Measurements from ENCODE around the gene NUDT8. TPM values are rescaled to one million over a fixed set of nuclear protein-coding genes. Genes with fewer than 3 reads are reported as not detected.

The NUDT8 gene, protein sequence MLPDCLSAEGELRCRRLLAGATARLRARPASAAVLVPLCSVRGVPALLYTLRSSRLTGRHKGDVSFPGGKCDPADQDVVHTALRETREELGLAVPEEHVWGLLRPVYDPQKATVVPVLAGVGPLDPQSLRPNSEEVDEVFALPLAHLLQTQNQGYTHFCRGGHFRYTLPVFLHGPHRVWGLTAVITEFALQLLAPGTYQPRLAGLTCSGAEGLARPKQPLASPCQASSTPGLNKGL
- total RNA-seq: 10 to 100 TPM in 2 of 9 donors, 1 to 10 TPM in 7; 2.4 to 40.6 (median 7.2) TPM
- 10 to 100 TPM in 1 of 3 donors, 1 to 10 TPM in 2; 1.9 to 14.0 (median 8.0) TPM for polyA plus RNA-seq
- long read RNA-seq, donor 1, partial matches to known transcripts: 0 of 3 reads
- long read RNA-seq, donor 1, other reads (novel, unspliced or antisense): 0 of 3 reads
- long read RNA-seq, donor 2: 0 reads
- long read RNA-seq, donor 3, partial matches to known transcripts: 0 of 1 reads
- long read RNA-seq, donor 3, other reads (novel, unspliced or antisense): 0 of 1 reads
- long read RNA-seq, donor 4, partial matches to known transcripts: 0 of 3 reads
- long read RNA-seq, donor 4, other reads (novel, unspliced or antisense): 0 of 3 reads
- long read RNA-seq, donor 5, transcript NUDT8-202 (4 exons, 728 nt): major isoform, 7 of 7 reads
- long read RNA-seq, donor 5, partial matches to known transcripts: 0 of 7 reads
- long read RNA-seq, donor 5, other reads (novel, unspliced or antisense): 0 of 7 reads
- long read RNA-seq, donor 6, partial matches to known transcripts: 0 of 2 reads
- long read RNA-seq, donor 6, other reads (novel, unspliced or antisense): 0 of 2 reads
- long read RNA-seq, donor 7, partial matches to known transcripts: 0 of 1 reads
- long read RNA-seq, donor 7, other reads (novel, unspliced or antisense): 0 of 1 reads
- long read RNA-seq, donor 8, partial matches to known transcripts: 0 of 2 reads
- long read RNA-seq, donor 8, other reads (novel, unspliced or antisense): 0 of 2 reads
- long read RNA-seq, donor 9: 0 reads
- long read RNA-seq, donor 10, partial matches to known transcripts: 0 of 2 reads
- long read RNA-seq, donor 10, other reads (novel, unspliced or antisense): 0 of 2 reads

DNA sequence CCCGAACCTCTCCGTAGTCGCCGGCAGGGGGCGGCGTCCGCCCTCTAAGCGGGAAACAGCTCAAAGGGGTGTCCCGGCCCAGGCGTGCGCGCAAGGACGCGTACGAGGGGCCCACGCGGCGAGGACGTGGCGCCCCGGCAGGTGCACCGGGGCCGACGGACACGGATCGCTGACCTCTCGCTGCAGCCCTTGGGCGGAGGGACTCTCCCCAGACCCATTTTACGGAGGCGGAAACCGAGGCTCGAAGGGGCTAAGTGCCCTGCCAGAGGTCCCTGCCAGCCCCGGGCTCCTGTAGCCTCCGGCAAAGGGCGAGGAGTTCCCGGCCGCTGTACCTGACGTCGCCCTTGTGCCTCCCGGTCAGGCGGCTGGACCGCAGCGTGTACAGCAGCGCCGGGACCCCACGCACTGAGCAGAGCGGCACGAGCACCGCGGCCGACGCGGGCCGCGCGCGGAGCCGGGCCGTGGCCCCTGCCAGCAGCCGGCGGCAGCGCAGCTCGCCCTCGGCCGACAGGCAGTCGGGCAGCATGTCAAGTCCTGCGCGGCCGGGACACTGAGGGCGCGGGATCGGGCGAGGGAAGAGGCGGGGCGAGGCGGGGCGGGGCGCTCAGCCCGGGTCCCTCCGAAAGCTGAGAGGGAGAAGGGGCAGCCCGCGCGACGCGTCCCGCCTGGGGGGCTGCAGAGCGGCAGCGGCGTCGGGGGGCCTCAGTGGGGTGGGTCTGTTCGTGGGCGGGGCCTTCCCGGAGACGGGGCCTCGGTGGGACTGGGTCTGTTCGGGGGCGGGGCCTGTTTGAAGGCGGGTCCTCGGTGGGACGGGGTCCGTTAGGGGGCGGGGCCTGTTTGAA is at the start of gene NUDT8:
TSS of gene NUDT8 (minus strand) at position 552 of the 842 bp plus-strand sequence. CDS start at position 526, 26 bp downstream.
- H3K36me3 ChIP-seq (replicated peaks in 1 of 2): no peaks in the 10 kb centered on the region
- H3K4me1 ChIP-seq (replicated peaks in 1 of 2): peaks cover 0 to 14% of the 10 kb centered on the region in 2 donors
- no peaks in the 10 kb centered on the region for H3K27me3 ChIP-seq
- 0 to 1% (median 0%) methylated on average over 49 to 102 of the region's 102 CpGs; no CpG with 5 or more reads in 1 of the 4 donors for WGBS, 4 donors
- TF ChIP-seq, protein P1, sequence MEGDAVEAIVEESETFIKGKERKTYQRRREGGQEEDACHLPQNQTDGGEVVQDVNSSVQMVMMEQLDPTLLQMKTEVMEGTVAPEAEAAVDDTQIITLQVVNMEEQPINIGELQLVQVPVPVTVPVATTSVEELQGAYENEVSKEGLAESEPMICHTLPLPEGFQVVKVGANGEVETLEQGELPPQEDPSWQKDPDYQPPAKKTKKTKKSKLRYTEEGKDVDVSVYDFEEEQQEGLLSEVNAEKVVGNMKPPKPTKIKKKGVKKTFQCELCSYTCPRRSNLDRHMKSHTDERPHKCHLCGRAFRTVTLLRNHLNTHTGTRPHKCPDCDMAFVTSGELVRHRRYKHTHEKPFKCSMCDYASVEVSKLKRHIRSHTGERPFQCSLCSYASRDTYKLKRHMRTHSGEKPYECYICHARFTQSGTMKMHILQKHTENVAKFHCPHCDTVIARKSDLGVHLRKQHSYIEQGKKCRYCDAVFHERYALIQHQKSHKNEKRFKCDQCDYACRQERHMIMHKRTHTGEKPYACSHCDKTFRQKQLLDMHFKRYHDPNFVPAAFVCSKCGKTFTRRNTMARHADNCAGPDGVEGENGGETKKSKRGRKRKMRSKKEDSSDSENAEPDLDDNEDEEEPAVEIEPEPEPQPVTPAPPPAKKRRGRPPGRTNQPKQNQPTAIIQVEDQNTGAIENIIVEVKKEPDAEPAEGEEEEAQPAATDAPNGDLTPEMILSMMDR (IDR thresholded peaks at IDR 0.05): peak; percentile 67 to 86 (median 80)
- peak; percentile 34 to 73 for TF ChIP-seq POLR2A (IDR thresholded peaks at IDR 0.05)
- H3K9me3 ChIP-seq (replicated peaks in 1 of 3): no peaks in the 10 kb centered on the region
- H3K4me3 ChIP-seq: peak within 1 kb of the TSS in 3 of 4 donors; percentile 15 to 74 (median 49)
- intact Hi-C loops (cut with DNase I): loop anchor here in 1 of 2 donors (5.0 to 10.0 kb wide), 2 partner anchors 83 to 175 kb away; no protein-coding TSS in a partner anchor
- H3K27ac ChIP-seq: peak within 1 kb of the TSS; percentile 9 to 98 (median 89)
- peak; percentile 76 to 92 (median 83) for DNase-seq

DNA sequence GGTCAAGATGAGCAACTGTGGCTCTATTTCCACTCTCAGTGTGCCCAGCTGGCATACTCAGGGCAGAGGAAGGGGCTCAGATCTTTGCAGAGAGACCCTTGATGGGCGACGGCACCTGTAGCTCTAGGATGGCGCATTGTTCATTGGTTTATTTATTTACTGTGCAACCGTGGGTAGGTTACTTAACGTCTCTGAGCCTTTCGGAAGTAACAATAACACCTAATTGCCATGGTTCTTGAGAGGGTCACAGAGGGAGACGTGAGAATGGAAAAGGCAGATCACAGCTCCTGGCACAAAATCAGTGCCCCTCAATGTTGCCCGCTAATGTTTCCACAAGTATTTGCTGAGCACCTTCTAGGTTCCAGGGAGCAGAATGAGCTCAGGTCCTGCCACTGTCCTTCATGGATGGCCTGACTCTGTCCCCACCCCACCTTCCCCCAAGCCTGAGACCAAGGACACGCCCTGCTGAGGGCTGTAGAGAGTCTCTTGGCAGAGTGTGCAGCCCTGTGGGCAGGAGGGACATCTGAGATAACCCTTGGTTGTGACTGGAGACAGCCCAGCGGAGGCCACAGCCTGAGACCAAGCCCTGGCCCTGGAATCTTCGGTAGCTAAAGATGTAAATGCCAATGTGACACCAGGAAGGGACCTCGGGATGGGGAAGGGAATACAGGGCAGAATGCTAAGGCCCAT is 45.5 kb upstream of the NUDT8 start:
- intact Hi-C loops (cut with DNase I): loop anchor here in 1 of 2 donors (10.0 kb wide), 1 partner anchor 50 kb away; no protein-coding TSS in a partner anchor
- Histone ChIP-seq H3K27me3 (peaks cover 21% of the 10 kb centered on the region), H3K36me3 (replicated peaks in 1 of 2) (no peaks in the 10 kb centered on the region), H3K4me3 (no peak overlapping the region), H3K9me3 (replicated peaks in 1 of 3) (no peaks in the 10 kb centered on the region), H3K27ac (no peak overlapping the region), H3K4me1 (replicated peaks in 1 of 2) (no peaks in the 10 kb centered on the region)
- TF ChIP-seq POLR2A (IDR thresholded peaks at IDR 0.05): no peak
- TF ChIP-seq, protein P1 (IDR thresholded peaks at IDR 0.05): no peak
- WGBS, 4 donors: 81 to 92% (median 84%) methylated on average over 12 of the region's 12 CpGs
- DNase-seq: peak in 1 of 7 donors; percentile 33

DNA sequence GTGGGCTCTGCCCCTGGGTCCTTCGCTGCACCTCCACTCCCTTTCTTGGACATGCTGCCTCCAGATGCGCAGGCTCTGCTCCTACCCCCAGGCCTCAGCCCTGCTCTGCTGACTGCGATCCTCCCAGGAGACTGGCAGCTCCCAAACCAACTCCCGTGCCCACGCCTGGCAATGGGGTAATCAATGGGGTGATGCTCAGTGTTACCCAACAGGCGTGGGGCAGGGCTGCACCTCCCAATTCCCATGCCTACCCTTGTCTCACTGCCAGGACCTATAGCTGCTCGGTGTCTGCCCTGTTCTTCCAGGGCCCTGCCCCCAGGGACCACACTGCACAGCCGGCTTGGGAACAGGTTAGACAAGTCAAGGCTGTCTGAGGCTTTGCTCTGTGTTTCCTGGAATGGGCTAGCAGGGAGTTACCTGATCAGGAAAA is 44.7 kb upstream of the NUDT8 start, which contains the start of gene ALDH3B2:
TSS of gene ALDH3B2 (minus strand) at position 182 of the 430 bp plus-strand sequence. CDS start 7,688 bp downstream, outside the sequence.
- Histone ChIP-seq H3K27ac (no peak within 1 kb of the TSS), H3K27me3 (peaks cover 21% of the 10 kb centered on the region), H3K36me3 (replicated peaks in 1 of 2) (no peaks in the 10 kb centered on the region), H3K9me3 (replicated peaks in 1 of 3) (no peaks in the 10 kb centered on the region), H3K4me3 (no peak within 1 kb of the TSS), H3K4me1 (replicated peaks in 1 of 2) (no peaks in the 10 kb centered on the region)
- TF ChIP-seq, protein P1 (IDR thresholded peaks at IDR 0.05): no peak
- TF ChIP-seq POLR2A (IDR thresholded peaks at IDR 0.05): no peak
- no peak for DNase-seq
- intact Hi-C loops (cut with DNase I): loop anchor here in 1 of 2 donors (10.0 kb wide), 1 partner anchor 50 kb away; no protein-coding TSS in a partner anchor
- 80 to 100% (median 85%) methylated on average over 1 to 8 of the region's 8 CpGs for WGBS, 4 donors

All from adrenal gland (tissue), 19 donors.